ENCODE measurements around the gene NOTCH3. TPM values are rescaled to one million over a fixed set of nuclear protein-coding genes. Genes with fewer than 3 reads are reported as not detected.

Gene NOTCH3
- total RNA-seq, 2 donors from 2014 or later, result 140 to 171 TPM

DNA sequence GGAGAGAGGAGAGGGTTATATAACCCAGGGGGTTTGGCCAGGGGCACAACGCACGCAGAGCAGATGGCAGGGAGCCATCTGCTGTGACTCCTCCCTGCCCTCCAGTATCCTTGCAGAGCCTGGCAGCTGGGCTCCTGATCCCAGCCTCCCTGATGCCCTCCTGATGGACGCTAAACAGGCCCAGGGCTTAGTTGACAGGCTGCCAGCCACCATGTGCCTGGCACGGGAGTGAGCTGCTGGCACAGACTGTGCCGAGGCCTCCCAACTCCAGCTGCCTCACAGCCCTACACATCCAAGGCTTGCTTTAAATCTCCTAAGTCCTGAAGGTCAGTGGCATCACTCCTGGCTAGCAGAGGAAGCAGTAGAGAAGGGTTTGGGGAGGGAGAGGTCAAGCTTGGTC lies 76.9 kb downstream of the NOTCH3 start:
- no peaks in the 10 kb centered on the region for H3K4me1 Mint-ChIP-seq
- H3K9ac ChIP-seq (ENCODE audit: extremely low read depth, low read length, poor library complexity, severe bottlenecking), result no peak overlapping the region
- TF ChIP-seq, protein P1, sequence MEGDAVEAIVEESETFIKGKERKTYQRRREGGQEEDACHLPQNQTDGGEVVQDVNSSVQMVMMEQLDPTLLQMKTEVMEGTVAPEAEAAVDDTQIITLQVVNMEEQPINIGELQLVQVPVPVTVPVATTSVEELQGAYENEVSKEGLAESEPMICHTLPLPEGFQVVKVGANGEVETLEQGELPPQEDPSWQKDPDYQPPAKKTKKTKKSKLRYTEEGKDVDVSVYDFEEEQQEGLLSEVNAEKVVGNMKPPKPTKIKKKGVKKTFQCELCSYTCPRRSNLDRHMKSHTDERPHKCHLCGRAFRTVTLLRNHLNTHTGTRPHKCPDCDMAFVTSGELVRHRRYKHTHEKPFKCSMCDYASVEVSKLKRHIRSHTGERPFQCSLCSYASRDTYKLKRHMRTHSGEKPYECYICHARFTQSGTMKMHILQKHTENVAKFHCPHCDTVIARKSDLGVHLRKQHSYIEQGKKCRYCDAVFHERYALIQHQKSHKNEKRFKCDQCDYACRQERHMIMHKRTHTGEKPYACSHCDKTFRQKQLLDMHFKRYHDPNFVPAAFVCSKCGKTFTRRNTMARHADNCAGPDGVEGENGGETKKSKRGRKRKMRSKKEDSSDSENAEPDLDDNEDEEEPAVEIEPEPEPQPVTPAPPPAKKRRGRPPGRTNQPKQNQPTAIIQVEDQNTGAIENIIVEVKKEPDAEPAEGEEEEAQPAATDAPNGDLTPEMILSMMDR (conservative IDR thresholded peaks at IDR 0.05), result no peak
- no peak overlapping the region for H3K27ac ChIP-seq (ENCODE audit: low read depth, low read length)
- WGBS, 2 experiments (ENCODE audit: insufficient coverage in 1 of 2, insufficient read length in 1 of 2), result 91 to 100% methylated on average over 5 of the region's 5 CpGs
- peak; percentile 33 for DNase-seq
- H3K36me3 Mint-ChIP-seq (ENCODE audit: low read depth), result peaks cover 38% of the 10 kb centered on the region
- H3K27ac Mint-ChIP-seq, result no peak overlapping the region
- H3K27me3 Mint-ChIP-seq (ENCODE audit: insufficient read depth), result no peaks in the 10 kb centered on the region
- H3K36me3 ChIP-seq (ENCODE audit: control insufficient read depth, insufficient read depth, low read length), result peaks cover 27% of the 10 kb centered on the region
- no peaks in the 10 kb centered on the region for H3K9me3 Mint-ChIP-seq
- H3K4me3 ChIP-seq (ENCODE audit: low read length), result peak overlapping the region; percentile 96
- peak overlapping the region; percentile 86 for H3K4me3 Mint-ChIP-seq
- H3K9me3 ChIP-seq (ENCODE audit: control insufficient read depth, low read length), result peaks cover 5% of the 10 kb centered on the region
- H3K27me3 ChIP-seq (ENCODE audit: control insufficient read depth, insufficient read depth, low read length, poor library complexity, severe bottlenecking), result no peaks in the 10 kb centered on the region
- H3K4me1 ChIP-seq (ENCODE audit: control insufficient read depth, insufficient read depth, low read length), result no peaks in the 10 kb centered on the region

DNA sequence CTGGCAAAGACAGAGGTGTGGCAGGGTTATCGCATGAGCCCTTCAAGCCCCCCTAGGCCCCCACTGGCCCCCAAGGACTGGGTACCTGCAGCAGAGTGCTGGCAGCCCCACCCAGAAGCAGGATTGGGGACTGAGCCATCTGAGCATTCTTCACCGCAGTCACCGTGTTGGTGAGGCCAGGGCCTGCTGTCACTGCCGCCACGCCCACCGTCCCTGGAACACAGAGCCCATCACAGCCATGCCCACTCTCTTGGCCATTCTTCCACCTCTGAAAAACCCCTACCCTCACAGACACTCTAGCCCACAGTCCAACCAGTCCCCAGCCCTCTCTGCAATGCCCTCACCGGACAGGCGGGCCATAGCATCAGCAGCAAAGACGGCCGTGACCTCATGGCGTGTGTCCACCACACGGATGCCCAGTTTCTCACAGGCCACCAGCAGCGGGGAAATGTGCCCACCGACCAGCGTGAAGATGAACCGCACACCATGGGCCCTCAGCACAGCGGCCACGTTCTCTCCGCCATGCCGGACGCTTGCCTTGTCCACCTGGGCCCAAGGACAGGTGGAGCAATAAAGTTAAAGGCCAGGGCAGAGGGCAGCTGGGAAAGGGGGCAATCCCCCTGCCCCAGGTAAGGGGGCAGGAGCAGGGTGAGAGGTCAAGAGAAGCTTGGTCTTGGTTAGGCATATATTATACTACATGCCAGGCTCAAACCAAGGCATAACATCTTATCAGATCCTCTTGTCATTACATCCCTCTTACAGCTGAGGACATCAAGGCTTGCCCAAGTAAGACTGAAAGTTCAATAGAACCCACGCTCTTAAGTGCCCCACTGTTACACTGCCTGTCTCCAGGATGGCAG lies 77.5 kb downstream of the NOTCH3 start:
- Mint-ChIP-seq H3K27me3 (ENCODE audit: insufficient read depth) (no peaks in the 10 kb centered on the region), H3K4me3 (no peak overlapping the region)
- no peak overlapping the region for H3K4me3 ChIP-seq (ENCODE audit: low read length)

DNA sequence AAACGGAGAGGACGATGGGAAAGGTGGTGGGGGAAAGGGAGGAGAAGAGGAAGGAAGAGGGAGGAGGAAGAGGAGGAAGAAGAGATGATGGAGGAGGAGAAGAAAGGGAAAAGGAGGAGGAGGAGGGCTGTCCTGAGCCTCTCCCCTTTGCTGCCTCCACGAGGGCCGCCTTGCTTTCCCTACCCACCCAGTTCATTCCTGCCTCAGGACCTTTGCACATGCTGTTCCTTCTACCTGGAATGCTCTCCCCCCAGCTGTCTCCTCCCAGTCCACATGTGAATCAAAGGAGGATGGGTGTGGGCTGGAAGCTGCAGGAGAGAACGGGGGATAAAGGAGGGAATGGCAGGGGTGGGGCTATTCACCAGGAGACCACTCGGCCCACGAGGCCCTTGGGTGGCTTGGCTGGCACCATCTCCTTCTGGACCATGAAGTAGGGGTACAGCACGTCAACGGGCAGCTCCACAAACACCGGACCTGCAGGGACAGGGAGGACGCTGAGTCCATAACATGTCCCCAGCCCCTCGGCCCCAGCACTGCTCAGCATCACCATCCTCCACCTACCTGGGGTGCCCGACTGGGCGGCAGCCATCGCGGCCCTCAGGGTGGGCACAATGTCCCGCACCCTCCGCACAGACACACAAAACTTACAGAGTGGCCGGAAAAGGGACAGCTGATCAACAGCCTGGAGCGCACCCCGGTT lies 78.3 kb downstream of the NOTCH3 start:
- TF ChIP-seq, protein P1 (conservative IDR thresholded peaks at IDR 0.05), result no peak
- DNase-seq, result no peak
- Histone ChIP-seq H3K4me1 (ENCODE audit: control insufficient read depth, insufficient read depth, low read length) (no peaks in the 10 kb centered on the region), H3K4me3 (ENCODE audit: low read length) (no peak overlapping the region), H3K27ac (ENCODE audit: low read depth, low read length) (no peak overlapping the region), H3K9me3 (ENCODE audit: control insufficient read depth, low read length) (peaks cover 6% of the 10 kb centered on the region), H3K27me3 (ENCODE audit: control insufficient read depth, insufficient read depth, low read length, poor library complexity, severe bottlenecking) (no peaks in the 10 kb centered on the region), H3K9ac (ENCODE audit: extremely low read depth, low read length, poor library complexity, severe bottlenecking) (no peak overlapping the region), H3K36me3 (ENCODE audit: control insufficient read depth, insufficient read depth, low read length) (peaks cover 41% of the 10 kb centered on the region)
- H3K4me1 Mint-ChIP-seq, result no peaks in the 10 kb centered on the region
- no peaks in the 10 kb centered on the region for H3K27me3 Mint-ChIP-seq (ENCODE audit: insufficient read depth)
- H3K27ac Mint-ChIP-seq, result no peak overlapping the region
- H3K4me3 Mint-ChIP-seq, result no peak overlapping the region
- H3K9me3 Mint-ChIP-seq, result no peaks in the 10 kb centered on the region
- peaks cover 53% of the 10 kb centered on the region for H3K36me3 Mint-ChIP-seq (ENCODE audit: low read depth)
- 95 to 97% methylated on average over 5 to 21 of the region's 21 CpGs for WGBS, 2 experiments (ENCODE audit: insufficient coverage in 1 of 2, insufficient read length in 1 of 2)

More for the DNA sequence above, 77.5 kb downstream of the NOTCH3 start:
- H3K9ac ChIP-seq (ENCODE audit: extremely low read depth, low read length, poor library complexity, severe bottlenecking), result no peak overlapping the region
- Mint-ChIP-seq H3K36me3 (ENCODE audit: low read depth) (peaks cover 45% of the 10 kb centered on the region), H3K4me1 (no peaks in the 10 kb centered on the region), H3K27ac (no peak overlapping the region), H3K9me3 (no peaks in the 10 kb centered on the region)
- H3K27me3 ChIP-seq (ENCODE audit: control insufficient read depth, insufficient read depth, low read length, poor library complexity, severe bottlenecking), result no peaks in the 10 kb centered on the region
- peaks cover 34% of the 10 kb centered on the region for H3K36me3 ChIP-seq (ENCODE audit: control insufficient read depth, insufficient read depth, low read length)
- H3K9me3 ChIP-seq (ENCODE audit: control insufficient read depth, low read length), result peaks cover 6% of the 10 kb centered on the region
- no peaks in the 10 kb centered on the region for H3K4me1 ChIP-seq (ENCODE audit: control insufficient read depth, insufficient read depth, low read length)
- TF ChIP-seq, protein P1 (conservative IDR thresholded peaks at IDR 0.05), result no peak
- no peak for DNase-seq
- no peak overlapping the region for H3K27ac ChIP-seq (ENCODE audit: low read depth, low read length)
- 95 to 99% methylated on average over 14 to 22 of the region's 22 CpGs for WGBS, 2 experiments (ENCODE audit: insufficient coverage in 1 of 2, insufficient read length in 1 of 2)
